Caki2 (cell line): ENCODE results near the gene LMBR1. TPM values are rescaled to one million over a fixed set of nuclear protein-coding genes. Genes with fewer than 3 reads are reported as not detected.
"Not testable (repeated sequence)": the region's sequence is repeated elsewhere in the genome, so short reads cannot be mapped to it uniquely, and the experiment has no call there.

Experiments
- DNase-seq: peaks from one replicate; pipeline ENCODE4 v3.0.0-alpha.2; 2015; ENCODE audit warnings: low read depth
- in situ Hi-C: cut with HindIII; loops from 2 replicates; pipeline ENCODE4 v1.10.0; 2016; ENCODE audit warnings: low sequenced_read_pairs, low pct_unique_long_range_greater_than_20kb, mixed read lengths
- total RNA-seq: library from RNA; depleted of rRNA; stranded (reverse); fragments of >200 nt; shearing (Covaris generic); gene quantifications from 2 replicates; pipeline ENCODE4 v1.2.3, GENCODE V29; 2014; ENCODE audit warnings: low replicate concordance

LMBR1 gene
- total RNA-seq, 1 experiment from 2014 or later: 78.3 TPM

DNA sequence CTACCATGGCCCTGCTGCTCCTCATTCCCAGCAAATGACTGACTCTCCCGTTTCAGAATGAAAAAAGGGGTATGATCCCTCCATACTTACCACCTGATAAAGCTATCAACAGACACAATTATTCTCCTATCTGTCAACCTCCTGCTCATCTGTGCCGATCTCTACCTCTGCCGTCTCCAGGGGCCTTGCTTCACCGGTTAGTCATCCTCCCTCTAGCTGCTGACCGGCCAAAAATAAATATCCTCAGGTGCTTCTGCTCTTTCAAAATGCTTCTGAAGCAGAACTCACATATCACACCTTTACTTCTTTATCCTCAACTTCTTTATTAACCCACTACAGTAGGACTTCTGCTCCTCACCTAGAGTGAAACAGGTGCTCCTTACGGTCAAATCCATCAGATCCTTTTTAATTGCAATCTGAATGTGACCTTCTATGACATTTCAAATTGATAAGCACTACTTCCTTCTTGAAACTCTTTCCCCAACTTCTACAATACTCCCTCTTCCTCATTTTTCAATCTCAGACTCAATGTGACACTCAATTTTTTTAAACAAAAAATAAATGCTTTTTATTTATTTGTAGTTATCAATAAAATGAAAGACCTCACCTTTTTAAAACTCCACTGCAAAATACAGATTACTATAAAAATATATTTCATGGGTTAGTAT, 63.2 kb downstream of the LMBR1 start:
- in situ Hi-C loops: no loop called here

GRCh38 chr7:156827587-156828203, 65.3 kb downstream of the LMBR1 start:
- no peak for DNase-seq
- in situ Hi-C loops: no loop called here

More for the DNA sequence above, 63.2 kb downstream of the LMBR1 start:
- DNase-seq: no peak

GRCh38 chr7:156823435-156823834, 69.5 kb downstream of the LMBR1 start:
- in situ Hi-C loops: no loop called here
- no peak for DNase-seq

DNA sequence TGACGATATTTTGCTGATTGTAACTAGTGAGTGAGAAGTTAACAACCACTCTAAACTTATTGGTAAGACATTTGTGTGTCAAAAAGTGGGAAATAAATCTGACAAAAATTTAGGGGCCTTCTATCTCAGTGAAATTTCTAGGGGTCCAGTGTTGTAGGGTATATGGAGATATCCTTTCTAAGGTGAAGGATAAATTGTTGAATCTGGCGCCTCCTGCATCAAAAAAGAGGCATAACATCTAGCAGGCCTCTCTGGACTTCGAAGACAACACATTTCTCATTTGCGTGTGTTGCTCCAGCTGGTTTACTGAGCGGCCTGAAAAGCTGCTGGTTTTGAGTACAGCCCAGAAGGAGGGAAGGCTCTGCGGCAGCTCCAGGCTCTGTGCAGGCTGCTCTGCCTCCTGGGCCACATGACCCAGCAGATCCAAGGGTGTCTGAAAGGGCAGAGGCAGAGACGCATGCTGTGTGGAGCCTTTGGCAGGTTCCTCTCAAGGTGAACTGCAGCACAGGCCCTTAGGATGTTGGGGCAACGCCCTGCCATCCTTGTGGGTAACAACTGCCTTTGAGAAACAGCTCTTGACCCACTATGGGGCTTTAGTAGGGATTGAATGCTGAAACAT, 72.4 kb downstream of the LMBR1 start:
- in situ Hi-C loops: no loop called here
- DNase-seq: no peak

DNA sequence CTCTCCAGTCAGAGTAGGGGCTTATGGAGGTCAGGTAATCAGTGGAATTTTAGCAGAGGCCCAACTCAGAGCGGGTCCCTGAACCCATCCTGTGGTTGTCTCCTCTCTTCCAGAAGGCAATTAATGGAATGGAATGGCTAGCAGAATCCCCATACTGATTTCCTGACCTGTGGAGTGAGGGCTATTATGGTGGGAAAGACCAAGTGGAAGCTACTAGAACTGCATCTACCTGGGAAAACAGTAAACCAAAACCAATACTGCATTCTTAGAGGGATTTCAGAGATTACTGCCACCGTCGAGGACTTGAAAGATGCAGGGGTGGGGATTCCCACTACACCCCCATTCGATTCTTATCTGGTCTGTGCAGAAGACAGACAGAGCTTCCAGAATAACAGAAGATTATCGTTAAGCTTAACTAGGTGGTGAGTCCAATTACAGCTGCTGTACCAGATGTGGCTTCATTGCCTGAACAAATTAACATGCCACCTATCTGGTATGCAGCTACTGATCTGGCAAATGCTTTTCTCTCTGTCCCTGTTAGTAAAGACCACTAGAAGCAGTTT, 73.2 kb downstream of the LMBR1 start:
- no peak for DNase-seq
- in situ Hi-C loops: no loop called here

GRCh38 chr7:156818133-156818532, 74.8 kb downstream of the LMBR1 start:
- in situ Hi-C loops: no loop called here
- peak; percentile 45 for DNase-seq

- in situ Hi-C loops: no loop called here
- DNase-seq: no peak
These were observed 75.9 kb downstream of the LMBR1 start for GRCh38 chr7:156816943-156817572.

DNA sequence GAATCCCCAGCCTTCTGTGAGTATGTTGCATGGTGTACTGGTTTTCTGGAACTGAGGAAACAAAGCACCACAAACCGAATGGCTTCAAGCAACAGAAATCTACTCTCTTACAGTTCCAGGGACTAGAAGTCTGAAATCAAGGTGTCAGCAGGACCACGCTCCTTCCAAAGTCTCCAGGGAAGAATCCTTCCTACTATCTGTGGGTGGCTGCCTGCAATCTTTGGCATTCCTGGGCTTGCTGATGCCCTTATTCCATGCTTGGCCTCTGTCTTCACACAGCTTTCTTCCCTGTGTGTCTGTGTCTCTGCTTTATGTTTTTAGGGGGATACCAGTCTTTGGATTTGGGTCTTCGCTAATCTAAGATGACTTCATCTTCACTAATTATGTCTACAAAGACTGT, 81.3 kb downstream of the LMBR1 start:
- DNase-seq: no peak
- in situ Hi-C loops: no loop called here

DNA sequence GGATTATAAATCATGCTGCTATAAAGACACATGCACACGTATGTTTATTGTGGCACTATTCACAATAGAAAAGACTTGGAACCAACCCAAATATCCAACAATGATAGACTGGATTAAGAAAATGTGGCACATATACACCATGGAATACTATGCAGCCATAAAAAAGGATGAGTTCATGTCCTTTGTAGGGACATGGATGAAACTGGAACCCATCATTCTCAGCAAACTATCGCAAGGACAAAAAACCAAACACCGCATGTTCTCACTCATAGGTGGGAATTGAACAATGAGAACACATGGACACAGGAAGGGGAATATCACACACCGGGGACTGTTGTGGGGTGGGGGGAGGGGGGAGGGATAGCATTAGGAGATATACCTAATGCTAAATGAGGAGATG, 89.3 kb downstream of the LMBR1 start:
- in situ Hi-C loops, DNase-seq: not testable (repeated sequence)

GRCh38 chr7:156802214-156802613, 90.8 kb downstream of the LMBR1 start:
- no peak for DNase-seq
- in situ Hi-C loops: no loop called here

- in situ Hi-C loops: no loop called here
- no peak for DNase-seq
These were observed 97.6 kb downstream of the LMBR1 start for GRCh38 chr7:156795415-156795814.

DNA sequence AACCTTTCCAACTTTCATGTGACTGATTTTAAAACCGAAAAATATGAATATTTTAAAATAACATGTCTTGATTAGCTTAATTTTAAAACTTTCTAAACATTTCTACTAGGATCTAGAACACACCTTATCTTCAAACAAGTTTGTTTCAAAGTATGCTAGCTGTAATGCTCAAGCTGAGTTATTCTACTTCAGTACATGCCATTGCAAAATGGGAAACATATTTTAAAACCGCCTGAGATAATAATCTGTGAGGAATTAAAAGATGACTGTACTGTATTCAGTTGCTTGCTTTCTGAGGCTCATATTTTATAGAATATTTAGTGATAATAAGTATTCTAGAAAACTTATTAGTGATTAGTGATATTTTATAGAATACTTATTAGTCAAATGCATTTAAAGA, 99.6 kb downstream of the LMBR1 start:
- DNase-seq: no peak
- in situ Hi-C loops: no loop called here

GRCh38 chr7:156792611-156793010, 100.4 kb downstream of the LMBR1 start:
- DNase-seq: no peak
- in situ Hi-C loops: no loop called here

DNA sequence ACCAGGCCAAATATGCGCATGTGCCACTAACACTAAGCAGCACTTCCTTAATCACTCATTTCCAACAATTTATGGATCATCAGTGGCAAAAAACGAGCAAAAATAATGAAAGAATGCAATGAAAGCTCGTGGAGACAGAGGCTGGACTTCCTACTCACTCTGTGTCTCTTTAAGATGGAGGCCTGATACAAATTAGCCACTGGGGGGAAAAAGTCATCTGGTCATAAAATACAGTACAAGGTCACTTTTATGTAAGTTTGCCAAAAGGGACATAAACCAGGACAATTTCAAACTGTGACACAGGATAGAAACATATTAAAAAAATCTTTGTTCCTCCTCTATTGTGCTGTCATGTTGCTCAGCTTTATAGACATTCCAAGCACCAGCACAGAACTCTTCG, 101.7 kb downstream of the LMBR1 start:
- in situ Hi-C loops: no loop called here
- DNase-seq: no peak

- in situ Hi-C loops: no loop called here
- DNase-seq: no peak
These were observed 102.7 kb downstream of the LMBR1 start for GRCh38 chr7:156790264-156790663.

DNA sequence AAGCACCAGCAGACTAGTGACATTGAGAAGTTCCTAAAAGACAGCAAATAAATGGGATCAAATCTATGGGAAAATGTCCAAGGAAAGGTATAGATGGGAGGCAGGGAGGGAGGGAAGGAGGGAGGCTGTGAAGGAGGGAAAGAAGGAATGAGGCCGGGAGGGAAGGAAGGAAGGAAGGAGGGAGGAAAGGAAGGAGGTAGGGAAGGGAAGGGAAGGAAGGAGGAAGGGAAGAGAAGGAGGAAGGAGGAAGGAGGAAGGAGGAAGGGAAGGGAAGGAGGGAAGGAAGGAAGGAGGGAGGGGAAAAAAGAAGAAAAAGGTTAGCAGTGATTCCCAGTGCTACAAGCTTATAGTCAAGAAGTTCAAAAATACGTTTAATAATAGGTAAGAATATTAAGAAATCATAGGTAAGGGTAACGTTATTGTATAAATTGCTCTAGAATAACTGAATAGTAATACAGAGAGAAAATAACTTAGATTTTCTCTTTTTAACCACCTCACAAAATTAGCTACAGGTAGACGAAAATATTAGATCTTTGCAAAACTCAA, 106.9 kb downstream of the LMBR1 start:
- no peak for DNase-seq
- in situ Hi-C loops: no loop called here

DNA sequence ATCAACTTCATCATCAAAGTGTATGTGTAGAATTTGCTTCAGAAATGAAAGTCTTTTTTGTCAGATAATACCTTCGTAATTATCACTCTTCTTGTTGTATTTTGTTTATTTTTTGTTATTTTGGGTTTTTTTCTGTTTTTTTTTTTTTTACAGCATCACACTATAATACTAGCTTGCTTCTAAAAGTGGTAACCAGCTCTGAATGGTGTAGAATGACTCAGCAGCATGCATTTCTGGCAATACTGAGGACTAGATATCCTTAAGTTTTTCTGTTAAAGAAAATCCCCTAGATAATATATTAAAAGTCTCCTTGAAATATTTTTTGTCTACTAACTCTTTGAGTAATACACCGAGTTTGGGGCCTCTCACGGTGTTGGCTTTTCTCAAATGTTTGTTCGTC, 109.1 kb downstream of the LMBR1 start:
- DNase-seq: no peak
- in situ Hi-C loops: no loop called here

DNA sequence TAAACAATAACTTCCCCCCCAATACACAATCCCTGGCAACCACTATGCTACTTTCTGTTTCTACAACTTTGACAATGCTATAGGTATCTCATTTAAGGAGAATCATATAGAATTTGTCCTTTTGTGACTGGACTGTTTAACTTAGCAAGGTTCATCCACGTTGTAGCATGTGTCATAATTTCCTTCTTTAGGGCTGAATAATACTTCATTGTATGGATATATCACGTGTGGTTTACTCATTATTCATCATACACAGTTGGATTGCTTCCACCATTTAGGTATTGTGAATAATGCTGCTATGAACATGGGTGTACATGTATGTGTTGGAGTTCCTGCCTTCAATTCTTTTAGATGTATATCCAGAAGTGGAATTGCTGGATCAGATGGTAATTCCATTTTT, 111.0 kb downstream of the LMBR1 start:
- in situ Hi-C loops: no loop called here
- no peak for DNase-seq
